OCI-LY7 (cell line): ENCODE measurements around the gene FUBP3. TPM values are rescaled to one million over a fixed set of nuclear protein-coding genes. Genes with fewer than 3 reads are reported as not detected.
"Not testable (repeated sequence)": the region's sequence is repeated elsewhere in the genome, so short reads cannot be mapped to it uniquely, and the experiment has no call there.

Source experiments
- BruUV-seq: library from RNA; stranded (reverse); fragments of 400-500 nt; replicated peaks from 2 replicates; lab custom pipeline; 2021; lab: Mats Ljungman, UMichigan
- CTCF ChIA-PET: fragments of 300-600 bp; sonication (Branson Sonifier 250); formaldehyde crosslinking; loops from one replicate; lab custom pipeline; 2022; ENCODE audit warnings: antibody characterized with exemption; ENCODE audit not compliant: unreplicated experiment; lab: Charles Lee
- POLR2A ChIA-PET: fragments of 300-600 bp; sonication (Branson Sonifier 250); formaldehyde crosslinking; loops from one replicate; lab custom pipeline; 2022; ENCODE audit warnings: antibody characterized with exemption; lab: Charles Lee
- DNase-seq: peaks from one replicate; pipeline ENCODE4 v3.0.0-alpha.2; 2015; ENCODE audit warnings: low spot score
- H2AFZ ChIP-seq: fragments of 200-600 bp; sonication (generic), shearing (Covaris generic); 2 replicates; pipeline ENCODE4 v1.6.1; 2014; ENCODE audit warnings: mild to moderate bottlenecking, antibody characterized with exemption, low read length, moderate library complexity
- H3K27ac ChIP-seq: fragments of 200-600 bp; sonication (generic); 2 replicates; pipeline ENCODE4 v1.5.1; 2014; ENCODE audit warnings: mixed run types, low read depth, mild to moderate bottlenecking, moderate library complexity, low read length, inconsistent platforms; ENCODE audit not compliant: poor library complexity, severe bottlenecking
- H3K36me3 ChIP-seq: fragments of 200-600 bp; sonication (generic); 2 replicates; pipeline ENCODE4 v1.6.1; 2014; ENCODE audit warnings: mild to moderate bottlenecking, antibody characterized with exemption, low read length, moderate library complexity, mixed read lengths; ENCODE audit not compliant: insufficient read depth
- H3K4me1 ChIP-seq: fragments of 200-600 bp; sonication (generic); 2 replicates; pipeline ENCODE4 v1.5.1; 2014; ENCODE audit warnings: mild to moderate bottlenecking, low read length; ENCODE audit not compliant: insufficient read depth, poor library complexity, severe bottlenecking
- H3K4me2 ChIP-seq: fragments of 200-600 bp; sonication (generic); 2 replicates; pipeline ENCODE4 v1.6.1; 2014; ENCODE audit warnings: mild to moderate bottlenecking, low read length
- H3K4me3 ChIP-seq: fragments of 200-600 bp; sonication (generic); 2 replicates; pipeline ENCODE4 v1.5.1; 2014; ENCODE audit warnings: mild to moderate bottlenecking, low read depth, low read length; ENCODE audit not compliant: poor library complexity, severe bottlenecking
- H3K79me2 ChIP-seq: fragments of 200-600 bp; sonication (generic); 2 replicates; pipeline ENCODE4 v1.6.1; 2016; ENCODE audit warnings: low read depth, mild to moderate bottlenecking, low read length, moderate library complexity, mixed read lengths; ENCODE audit not compliant: insufficient read depth
- H3K9me2 ChIP-seq: fragments of 200-600 bp; sonication (generic); 2 replicates; pipeline ENCODE4 v1.6.1; 2016; ENCODE audit warnings: mild to moderate bottlenecking, low read length, mixed read lengths; ENCODE audit not compliant: insufficient read depth
- H3K9me3 ChIP-seq: fragments of 200-600 bp; sonication (generic); 2 replicates; pipeline ENCODE4 v1.6.1; 2014; ENCODE audit warnings: mild to moderate bottlenecking, mixed run types, low read length, mixed read lengths
- H4K20me1 ChIP-seq: fragments of 200-600 bp; sonication (generic); 2 replicates; pipeline ENCODE4 v1.6.1; 2014; ENCODE audit warnings: mild to moderate bottlenecking, antibody characterized with exemption, low read length, moderate library complexity, mixed read lengths; ENCODE audit not compliant: insufficient read depth
- EZH2phosphoT487 ChIP-seq: fragments of 200-600 bp; sonication (generic); IDR thresholded peaks from 2 replicates; pipeline ENCODE4 v1.6.1; 2018; ENCODE audit warnings: low read depth, borderline replicate concordance, mild to moderate bottlenecking, mixed run types, antibody characterized with exemption, low read length, moderate library complexity, mixed read lengths
- intact Hi-C: fragments of 100-400 bp; cut with micrococcal nuclease; formaldehyde crosslinking; loops from one replicate; pipeline ENCODE4 v1.10.0; 2022; ENCODE audit not compliant: unreplicated experiment
- total RNA-seq, 2 experiments: library from RNA; depleted of rRNA in 1 of 2; stranded (reverse); fragments of >200 nt in 1 of 2; shearing (Covaris generic) in 1 of 2; gene quantifications; 2 replicates each; pipeline ENCODE4 v1.2.3, GENCODE V29; 2014 to 2022
- TF ChIP-seq, protein P1 (sequence below): fragments of 200-600 bp; sonication (generic); conservative IDR thresholded peaks from 2 replicates; pipeline ENCODE4 v1.5.1; 2014; ENCODE audit warnings: mild to moderate bottlenecking, antibody characterized with exemption, low read length, moderate library complexity, mixed read lengths

Gene FUBP3
- total RNA-seq, 2 experiments from 2014 or later = 62.3 to 78.3 TPM

DNA sequence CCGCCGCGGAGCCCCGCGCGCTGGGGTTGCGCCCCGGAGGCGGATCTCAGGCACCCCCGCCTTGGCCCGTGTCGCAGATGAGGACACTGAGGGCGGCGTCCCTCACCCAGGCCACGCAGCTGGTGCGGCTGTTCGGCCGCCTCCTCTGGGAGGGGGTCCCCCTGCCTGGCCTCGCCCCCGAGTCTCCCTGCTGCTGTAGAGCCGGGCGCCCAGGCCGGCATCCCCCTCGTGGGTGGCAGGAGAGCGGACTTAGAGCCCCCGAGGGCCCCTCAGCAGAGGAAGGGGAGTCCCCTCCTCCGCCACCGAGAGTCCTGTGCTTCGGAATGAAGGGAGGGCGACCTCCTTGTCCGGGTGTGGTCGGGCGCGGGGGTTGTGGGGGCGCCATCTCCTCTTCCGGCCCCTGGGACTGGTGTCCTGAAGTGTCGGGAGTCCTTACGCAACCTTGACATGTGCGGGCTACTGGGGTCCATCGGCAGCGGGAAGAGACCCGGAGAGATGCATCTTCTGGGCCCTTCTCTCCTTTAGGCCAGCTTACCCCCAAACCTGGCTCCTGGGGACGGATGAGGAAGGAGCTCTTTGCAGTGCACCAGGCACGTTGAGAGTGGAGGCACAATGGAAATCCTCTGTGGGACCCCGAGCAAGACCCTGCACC, 102.5 kb downstream of the FUBP3 start:
- intact Hi-C loops = loop anchor here (1.0 kb wide), 1 partner anchor 221 kb away; no protein-coding TSS in a partner anchor
- Histone ChIP-seq H4K20me1 (no peaks in the 10 kb centered on the region), H3K4me1 (peaks cover 9% of the 10 kb centered on the region), H2AFZ (peak overlapping the region; percentile 77), H3K9me3 (no peaks in the 10 kb centered on the region), H3K36me3 (no peaks in the 10 kb centered on the region), H3K79me2 (no peaks in the 10 kb centered on the region), H3K27ac (no peak overlapping the region), H3K4me2 (peak overlapping the region; percentile 93), H3K4me3 (peak overlapping the region; percentile 72), H3K9me2 (no peaks in the 10 kb centered on the region)
- ChIA-PET POLR2A (interaction anchor here (0.5 to 0.6 kb wide), 2 partner anchors 83 to 109 kb away, joined by 3 to 5 read pairs; no protein-coding TSS in a partner anchor), CTCF (no interaction called here)
- peak; percentile 17 for DNase-seq
- no peak for TF ChIP-seq EZH2phosphoT487
- TF ChIP-seq, protein P1, sequence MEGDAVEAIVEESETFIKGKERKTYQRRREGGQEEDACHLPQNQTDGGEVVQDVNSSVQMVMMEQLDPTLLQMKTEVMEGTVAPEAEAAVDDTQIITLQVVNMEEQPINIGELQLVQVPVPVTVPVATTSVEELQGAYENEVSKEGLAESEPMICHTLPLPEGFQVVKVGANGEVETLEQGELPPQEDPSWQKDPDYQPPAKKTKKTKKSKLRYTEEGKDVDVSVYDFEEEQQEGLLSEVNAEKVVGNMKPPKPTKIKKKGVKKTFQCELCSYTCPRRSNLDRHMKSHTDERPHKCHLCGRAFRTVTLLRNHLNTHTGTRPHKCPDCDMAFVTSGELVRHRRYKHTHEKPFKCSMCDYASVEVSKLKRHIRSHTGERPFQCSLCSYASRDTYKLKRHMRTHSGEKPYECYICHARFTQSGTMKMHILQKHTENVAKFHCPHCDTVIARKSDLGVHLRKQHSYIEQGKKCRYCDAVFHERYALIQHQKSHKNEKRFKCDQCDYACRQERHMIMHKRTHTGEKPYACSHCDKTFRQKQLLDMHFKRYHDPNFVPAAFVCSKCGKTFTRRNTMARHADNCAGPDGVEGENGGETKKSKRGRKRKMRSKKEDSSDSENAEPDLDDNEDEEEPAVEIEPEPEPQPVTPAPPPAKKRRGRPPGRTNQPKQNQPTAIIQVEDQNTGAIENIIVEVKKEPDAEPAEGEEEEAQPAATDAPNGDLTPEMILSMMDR = no peak
- no TSS peak for BruUV-seq

DNA sequence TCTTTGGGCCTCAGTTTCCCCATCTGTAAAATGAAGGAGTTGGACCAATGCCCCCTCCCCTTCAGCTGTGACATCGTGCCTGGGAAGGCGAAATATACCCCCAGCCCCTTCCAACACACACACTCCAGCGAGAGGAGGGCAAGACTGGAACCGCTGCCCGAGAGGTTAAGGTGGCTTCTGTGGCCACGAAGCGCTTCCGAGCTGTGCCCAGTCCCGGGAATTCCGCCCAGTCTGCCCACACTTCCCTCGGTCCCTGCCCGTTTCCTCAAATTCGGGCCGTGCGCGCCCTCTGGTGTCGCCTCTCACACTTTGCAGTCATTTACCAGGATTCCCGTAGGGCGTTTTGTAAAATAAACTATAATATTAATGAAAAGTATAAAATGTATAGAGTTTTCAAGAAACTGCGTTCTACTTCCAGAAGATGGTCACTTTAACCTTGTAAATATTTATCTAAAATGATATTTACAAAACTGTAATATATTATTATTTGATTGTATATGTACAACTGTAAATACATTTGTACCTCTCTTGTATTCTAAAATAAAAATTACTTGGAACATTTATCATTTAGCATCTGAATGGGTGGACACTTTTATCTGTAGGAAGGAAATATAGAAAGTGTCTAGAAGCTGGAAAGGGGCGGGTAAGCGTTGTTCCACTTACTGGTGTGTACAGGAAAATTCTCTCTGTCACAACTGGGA, 103.2 kb downstream of the FUBP3 start:
- H3K4me2 ChIP-seq = peak overlapping the region; percentile 93
- peak overlapping the region; percentile 77 for H2AFZ ChIP-seq
- peak overlapping the region; percentile 72 for H3K4me3 ChIP-seq
- intact Hi-C loops = loop anchor here (1.0 kb wide), 1 partner anchor 221 kb away; no protein-coding TSS in a partner anchor
- ChIA-PET CTCF (no interaction called here), POLR2A (interaction anchor here (0.6 to 0.7 kb wide), 2 partner anchors 31 to 108 kb away, joined by 3 to 5 read pairs; no protein-coding TSS in a partner anchor)
- no peaks in the 10 kb centered on the region for H3K79me2 ChIP-seq
- H3K27ac ChIP-seq = no peak overlapping the region
- H3K36me3 ChIP-seq = no peaks in the 10 kb centered on the region
- H4K20me1 ChIP-seq = no peaks in the 10 kb centered on the region
- peaks cover 9% of the 10 kb centered on the region for H3K4me1 ChIP-seq
- DNase-seq = peak; percentile 59
- TF ChIP-seq, protein P1 = peak; percentile 90
- no peak for TF ChIP-seq EZH2phosphoT487
- no peaks in the 10 kb centered on the region for H3K9me3 ChIP-seq
- no peaks in the 10 kb centered on the region for H3K9me2 ChIP-seq
- BruUV-seq = no TSS peak

DNA sequence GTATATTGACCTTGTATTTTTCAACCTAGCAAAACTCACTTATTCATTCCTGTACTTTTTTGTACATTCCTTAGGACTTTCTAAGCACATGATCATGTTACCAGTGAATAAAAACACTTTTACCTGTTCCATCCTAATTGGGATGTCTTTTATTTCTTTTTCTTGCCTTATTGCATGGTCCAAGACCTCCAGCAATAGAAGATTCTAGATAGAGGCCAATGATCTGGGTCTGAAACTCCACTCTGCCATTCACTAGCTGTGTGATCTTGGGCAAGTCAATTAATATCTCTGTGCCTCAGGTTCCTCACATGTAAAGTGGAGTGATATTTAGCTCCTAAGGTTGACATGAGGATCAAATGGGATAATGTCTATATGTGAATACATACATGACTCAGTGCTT, 105.7 kb downstream of the FUBP3 start:
- no peak overlapping the region for H3K27ac ChIP-seq
- TF ChIP-seq, protein P1 = no peak
- no peak for TF ChIP-seq EZH2phosphoT487
- BruUV-seq = no TSS peak
- no peaks in the 10 kb centered on the region for H4K20me1 ChIP-seq
- DNase-seq = no peak
- H3K4me2 ChIP-seq = no peak overlapping the region
- ChIA-PET POLR2A (no interaction called here), CTCF (no interaction called here)
- H3K9me2 ChIP-seq = no peaks in the 10 kb centered on the region
- H3K4me3 ChIP-seq = no peak overlapping the region
- H3K79me2 ChIP-seq = no peaks in the 10 kb centered on the region
- H3K36me3 ChIP-seq = no peaks in the 10 kb centered on the region
- intact Hi-C loops = no loop called here
- H3K4me1 ChIP-seq = peaks cover 18% of the 10 kb centered on the region
- no peaks in the 10 kb centered on the region for H3K9me3 ChIP-seq
- H2AFZ ChIP-seq = no peak overlapping the region

DNA sequence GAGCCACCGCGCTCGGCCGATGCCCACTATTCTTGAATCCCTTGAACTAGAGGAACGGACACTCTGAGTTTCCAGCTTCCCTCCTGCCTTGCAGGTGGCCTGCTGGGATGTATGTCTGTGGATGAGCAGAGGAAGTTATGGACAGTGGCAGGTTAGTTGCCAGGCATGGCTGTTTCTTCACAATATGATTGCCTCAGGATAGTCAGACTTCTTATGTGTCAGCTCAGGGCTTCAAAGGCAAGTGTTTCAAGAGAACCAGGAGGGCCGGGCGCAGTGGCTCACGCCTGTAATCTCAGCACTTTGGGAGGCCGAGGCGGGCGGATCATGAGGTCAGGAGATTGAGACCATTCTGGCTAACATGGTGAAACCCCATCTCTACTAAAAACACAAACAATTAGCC, 106.6 kb downstream of the FUBP3 start:
- POLR2A ChIA-PET = interaction anchor here (0.7 kb wide), 2 partner anchors 140 to 1997 kb away, joined by 5 to 6 read pairs; no protein-coding TSS in a partner anchor
- DNase-seq, H3K4me2 ChIP-seq, H3K4me3 ChIP-seq, H3K9me2 ChIP-seq, H2AFZ ChIP-seq, CTCF ChIA-PET, H3K9me3 ChIP-seq, H4K20me1 ChIP-seq, H3K36me3 ChIP-seq, H3K79me2 ChIP-seq, BruUV-seq, intact Hi-C loops, H3K27ac ChIP-seq: not testable (repeated sequence)
- H3K4me1 ChIP-seq = peaks cover 23% of the 10 kb centered on the region
